GM12872 (cell line): ENCODE measurements around the gene TNRC18.

ENCODE experiments used
- TF ChIP-seq, protein P1 (sequence below): IDR thresholded peaks from 3 replicates; pipeline ENCODE4 v1.5.1; 2011; ENCODE audit warnings: low read depth, mild to moderate bottlenecking, low read length, moderate library complexity; ENCODE audit not compliant: insufficient read depth

Gene TNRC18

GRCh38 chr7:5418285-5418582 lies 5.4 kb downstream of the TNRC18 start:
- TF ChIP-seq, protein P1, sequence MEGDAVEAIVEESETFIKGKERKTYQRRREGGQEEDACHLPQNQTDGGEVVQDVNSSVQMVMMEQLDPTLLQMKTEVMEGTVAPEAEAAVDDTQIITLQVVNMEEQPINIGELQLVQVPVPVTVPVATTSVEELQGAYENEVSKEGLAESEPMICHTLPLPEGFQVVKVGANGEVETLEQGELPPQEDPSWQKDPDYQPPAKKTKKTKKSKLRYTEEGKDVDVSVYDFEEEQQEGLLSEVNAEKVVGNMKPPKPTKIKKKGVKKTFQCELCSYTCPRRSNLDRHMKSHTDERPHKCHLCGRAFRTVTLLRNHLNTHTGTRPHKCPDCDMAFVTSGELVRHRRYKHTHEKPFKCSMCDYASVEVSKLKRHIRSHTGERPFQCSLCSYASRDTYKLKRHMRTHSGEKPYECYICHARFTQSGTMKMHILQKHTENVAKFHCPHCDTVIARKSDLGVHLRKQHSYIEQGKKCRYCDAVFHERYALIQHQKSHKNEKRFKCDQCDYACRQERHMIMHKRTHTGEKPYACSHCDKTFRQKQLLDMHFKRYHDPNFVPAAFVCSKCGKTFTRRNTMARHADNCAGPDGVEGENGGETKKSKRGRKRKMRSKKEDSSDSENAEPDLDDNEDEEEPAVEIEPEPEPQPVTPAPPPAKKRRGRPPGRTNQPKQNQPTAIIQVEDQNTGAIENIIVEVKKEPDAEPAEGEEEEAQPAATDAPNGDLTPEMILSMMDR = no peak

DNA sequence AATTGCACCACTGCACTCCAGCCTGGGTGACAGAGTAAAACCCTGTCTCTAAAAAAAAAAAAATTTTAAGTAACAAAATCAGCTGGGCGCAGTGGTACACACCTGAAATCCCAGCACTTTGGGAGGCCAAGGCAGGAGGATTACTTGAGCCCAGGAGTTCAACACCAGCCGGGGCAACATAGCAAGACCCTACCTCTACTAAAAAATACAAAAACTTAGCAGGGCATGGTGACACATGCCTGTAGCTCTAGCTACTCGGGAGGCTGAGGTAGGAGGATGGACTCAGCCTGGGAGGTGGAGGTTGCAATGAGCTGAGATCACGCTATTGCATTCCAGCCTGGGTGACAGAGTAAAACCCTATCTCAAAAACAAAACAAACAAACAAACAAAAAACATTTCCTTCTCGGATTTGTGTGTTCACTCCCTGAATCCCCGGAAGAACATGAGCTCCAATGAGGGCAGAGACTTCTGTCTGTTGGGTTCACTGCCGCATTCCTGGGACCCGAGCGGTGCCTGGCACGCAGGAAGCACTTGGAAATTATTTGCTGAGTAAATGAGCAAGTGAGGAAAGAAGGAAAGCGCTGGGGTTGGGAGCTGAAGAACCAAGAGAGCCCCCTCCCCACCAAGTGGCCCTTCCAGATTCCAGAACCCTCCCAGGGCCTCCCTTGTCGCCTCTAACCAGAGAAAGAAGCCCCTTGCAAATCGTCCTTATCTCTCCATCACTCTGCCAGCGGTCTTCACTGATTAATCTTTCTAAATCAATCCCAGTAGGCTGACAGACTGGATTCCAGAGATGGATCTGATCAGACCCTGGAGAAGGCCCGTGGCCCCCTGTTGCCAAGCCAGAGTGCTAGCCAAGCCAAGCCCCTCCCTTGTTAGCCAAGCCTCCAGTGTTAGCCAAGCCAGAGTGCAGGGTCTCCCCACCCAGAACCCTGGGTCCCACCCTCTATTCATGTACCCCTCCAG lies 6.2 kb downstream of the TNRC18 start:
- TF ChIP-seq, protein P1 = no peak

DNA sequence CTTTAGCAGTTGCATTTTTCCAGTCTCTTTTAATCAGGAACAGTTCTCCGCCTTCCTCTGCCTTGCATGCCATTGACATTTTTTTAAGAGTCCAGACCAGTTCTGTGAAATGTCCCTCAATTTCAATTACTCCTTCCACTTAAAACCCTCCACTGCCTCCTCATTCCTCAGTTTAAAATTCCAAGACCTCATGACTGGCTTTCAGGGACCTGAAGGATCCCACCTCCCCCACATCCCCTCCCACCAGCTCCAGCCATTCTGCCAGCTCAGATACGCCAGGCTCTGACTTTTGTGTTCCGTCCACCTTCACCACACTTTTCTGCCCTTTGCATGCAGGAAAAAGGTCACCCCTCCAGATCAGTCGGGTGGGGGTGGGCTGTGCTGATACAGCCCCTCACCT lies 8.7 kb downstream of the TNRC18 start:
- TF ChIP-seq, protein P1 = no peak

DNA sequence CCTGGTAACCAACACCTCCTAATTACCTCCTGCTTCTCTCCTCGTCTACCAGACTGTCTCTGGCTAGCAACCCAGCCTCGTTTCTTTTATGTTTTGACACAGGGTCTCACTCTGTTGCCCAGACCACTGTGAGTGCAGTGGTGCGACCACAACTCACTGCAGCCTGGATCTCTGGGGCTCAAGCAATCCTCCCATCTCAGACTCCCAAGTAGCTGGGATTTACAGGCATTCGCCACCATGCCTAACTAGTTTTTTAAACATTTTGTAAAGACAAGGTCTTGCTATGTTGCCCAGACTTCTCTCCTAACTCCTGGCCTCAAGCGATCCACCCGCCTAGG lies 10.2 kb downstream of the TNRC18 start:
- TF ChIP-seq, protein P1 = no peak

DNA sequence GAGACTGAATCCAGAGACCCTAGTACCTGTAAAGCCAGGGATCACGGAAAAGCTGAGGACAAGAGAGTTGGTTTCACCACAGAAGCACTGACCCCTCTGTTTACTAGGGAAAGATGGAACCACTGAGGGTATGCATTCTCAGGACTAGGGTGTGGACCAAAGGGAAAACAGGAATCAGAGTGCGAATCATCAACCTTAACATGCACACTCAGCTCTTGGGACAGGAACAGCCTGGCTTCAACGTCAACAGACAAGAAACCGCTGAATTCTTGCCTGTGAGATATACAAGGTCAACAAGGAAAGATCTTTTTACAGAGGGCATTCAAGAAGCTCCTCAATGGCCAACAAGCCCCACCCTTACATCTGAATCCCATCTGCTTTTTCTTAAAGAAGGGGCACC lies 14.9 kb downstream of the TNRC18 start:
- TF ChIP-seq, protein P1 = no peak

- TF ChIP-seq, protein P1 = no peak
Observed at GRCh38 chr7:5406957-5407945, 16.4 kb downstream of the TNRC18 start.

GRCh38 chr7:5404421-5404826 lies 19.2 kb downstream of the TNRC18 start:
- TF ChIP-seq, protein P1 = no peak
